GM10266 (cell line): ENCODE results near the gene LRP10.
A peak's percentile ranks its signal among the peaks of the same experiment; 100 is the strongest.

Experiments used
- DNase-seq: peaks from one replicate; pipeline ENCODE4 v3.0.0; 2012; ENCODE audit errors: extremely low spot score
- TF ChIP-seq, protein P1 (sequence below): IDR thresholded peaks from 2 replicates; pipeline ENCODE4 v1.5.1; 2012; ENCODE audit warnings: mild to moderate bottlenecking, low read depth; ENCODE audit not compliant: control insufficient read depth, insufficient read depth; ENCODE audit errors: missing control alignments

The LRP10 gene

DNA sequence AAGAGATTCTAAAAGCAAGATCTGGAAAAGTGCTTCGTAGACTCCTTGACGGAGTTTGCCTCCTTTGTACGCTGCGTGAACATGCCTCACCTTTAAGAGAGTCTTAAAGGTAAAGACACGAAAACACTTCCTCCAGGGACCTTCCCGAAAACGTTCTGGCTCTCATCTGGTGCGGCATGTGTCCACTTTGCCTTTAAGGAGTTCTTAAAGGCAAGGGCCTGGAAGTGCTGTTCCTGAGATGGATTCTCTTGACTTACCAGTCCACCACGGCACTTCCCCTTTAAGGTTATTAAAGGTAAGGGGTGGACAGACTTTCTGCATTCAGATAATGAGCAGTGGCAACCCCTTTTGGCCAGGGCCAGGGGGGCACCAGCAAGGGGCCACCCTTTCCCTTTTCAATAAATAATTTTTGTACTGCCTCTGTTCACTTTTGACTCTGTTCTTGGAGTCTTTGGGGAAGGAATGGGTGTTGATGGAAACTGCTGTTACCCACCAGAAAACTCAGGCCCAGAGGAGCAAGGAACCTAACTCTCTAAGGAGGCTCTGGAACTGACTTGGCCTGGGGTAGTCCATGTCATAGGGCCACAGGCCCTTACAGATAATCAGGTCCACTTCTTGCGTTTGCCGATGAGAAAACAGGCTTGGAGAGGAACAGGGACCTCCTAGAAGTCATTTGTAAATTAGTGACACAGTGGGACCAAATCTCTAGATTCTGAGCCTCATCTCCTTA lies 15.9 kb downstream of the LRP10 start:
- TF ChIP-seq, protein P1, sequence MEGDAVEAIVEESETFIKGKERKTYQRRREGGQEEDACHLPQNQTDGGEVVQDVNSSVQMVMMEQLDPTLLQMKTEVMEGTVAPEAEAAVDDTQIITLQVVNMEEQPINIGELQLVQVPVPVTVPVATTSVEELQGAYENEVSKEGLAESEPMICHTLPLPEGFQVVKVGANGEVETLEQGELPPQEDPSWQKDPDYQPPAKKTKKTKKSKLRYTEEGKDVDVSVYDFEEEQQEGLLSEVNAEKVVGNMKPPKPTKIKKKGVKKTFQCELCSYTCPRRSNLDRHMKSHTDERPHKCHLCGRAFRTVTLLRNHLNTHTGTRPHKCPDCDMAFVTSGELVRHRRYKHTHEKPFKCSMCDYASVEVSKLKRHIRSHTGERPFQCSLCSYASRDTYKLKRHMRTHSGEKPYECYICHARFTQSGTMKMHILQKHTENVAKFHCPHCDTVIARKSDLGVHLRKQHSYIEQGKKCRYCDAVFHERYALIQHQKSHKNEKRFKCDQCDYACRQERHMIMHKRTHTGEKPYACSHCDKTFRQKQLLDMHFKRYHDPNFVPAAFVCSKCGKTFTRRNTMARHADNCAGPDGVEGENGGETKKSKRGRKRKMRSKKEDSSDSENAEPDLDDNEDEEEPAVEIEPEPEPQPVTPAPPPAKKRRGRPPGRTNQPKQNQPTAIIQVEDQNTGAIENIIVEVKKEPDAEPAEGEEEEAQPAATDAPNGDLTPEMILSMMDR: no peak
- peak; percentile 78 for DNase-seq

DNA sequence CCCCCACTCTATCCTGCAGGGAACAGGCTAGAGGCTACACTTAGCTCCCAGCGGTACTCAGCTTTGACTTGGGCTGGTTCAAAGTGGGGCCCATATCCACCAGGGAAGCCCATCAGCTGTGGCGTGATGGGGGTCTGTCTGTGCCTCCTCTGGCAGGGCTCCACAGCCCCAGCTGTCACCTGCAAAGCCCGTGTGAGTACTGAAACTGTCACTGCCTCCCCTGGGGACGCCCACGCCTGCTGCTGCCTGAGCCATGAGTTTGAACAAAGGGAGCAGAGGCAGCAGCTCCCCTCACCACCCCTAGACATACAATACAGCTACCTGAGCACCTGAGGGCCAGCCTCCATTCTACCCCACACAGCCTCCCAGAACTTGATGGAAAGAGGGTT lies 16.4 kb downstream of the LRP10 start:
- TF ChIP-seq, protein P1: no peak
- peak; percentile 67 for DNase-seq

DNA sequence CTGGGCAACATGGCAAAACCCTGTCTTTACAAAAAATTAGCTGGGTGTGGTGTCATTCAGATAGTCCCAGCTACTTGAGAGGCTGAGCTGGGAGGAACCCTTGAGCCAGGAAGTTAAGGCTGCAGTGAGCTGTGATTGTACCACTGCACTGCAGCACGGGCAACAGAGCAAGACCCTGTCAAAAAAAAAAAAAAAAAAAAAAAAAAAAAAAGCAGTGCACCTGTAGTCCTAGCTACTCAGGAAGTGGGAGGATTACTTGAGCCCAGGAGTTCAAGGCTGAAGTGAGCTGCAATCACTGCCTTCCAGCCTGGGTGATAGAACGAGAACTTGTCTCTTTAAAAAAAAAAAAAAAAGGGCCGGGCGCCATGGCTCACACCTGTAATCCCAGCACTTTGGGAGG lies 17.1 kb downstream of the LRP10 start:
- TF ChIP-seq, protein P1: no peak
- DNase-seq: no peak

DNA sequence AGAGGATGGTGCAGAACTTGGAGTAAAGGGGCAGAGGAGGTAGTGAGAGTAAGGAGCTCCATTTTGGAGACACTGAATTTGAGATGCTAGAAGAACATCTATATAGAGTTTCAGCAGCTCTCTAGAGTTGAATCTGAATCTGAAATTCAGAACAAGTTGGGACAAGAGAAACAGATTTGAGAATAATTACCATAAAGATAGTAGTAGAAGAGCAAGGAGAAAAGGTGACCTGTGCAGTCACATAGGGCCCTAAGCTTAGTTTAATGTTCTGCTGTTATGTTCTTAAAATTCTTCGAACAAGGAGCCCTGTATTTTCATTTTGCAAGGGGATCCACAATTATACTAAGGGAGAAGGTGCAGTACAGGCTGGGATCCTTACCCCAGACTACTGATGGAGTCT lies 18.9 kb downstream of the LRP10 start:
- TF ChIP-seq, protein P1: no peak
- DNase-seq: no peak

DNA sequence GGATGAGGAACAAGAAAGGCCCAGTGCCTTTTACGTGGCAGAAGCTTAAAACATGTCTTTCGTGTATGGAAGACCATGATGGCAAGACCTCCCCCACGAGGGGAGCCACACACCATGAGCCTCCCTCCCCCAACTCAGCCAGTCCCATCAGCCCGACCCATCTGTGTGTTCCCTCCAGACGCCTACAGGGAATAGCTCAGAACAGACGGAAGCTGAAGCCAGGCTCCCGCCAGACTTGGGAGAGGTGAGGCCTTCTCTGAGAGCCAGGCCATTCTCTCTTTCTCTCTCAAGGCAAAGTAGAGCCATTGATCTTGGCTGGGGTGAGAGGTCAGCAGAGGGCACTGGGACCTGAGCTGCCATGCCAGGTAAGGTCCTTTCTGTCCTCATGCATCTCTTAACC lies 20.9 kb downstream of the LRP10 start:
- no peak for DNase-seq

DNA sequence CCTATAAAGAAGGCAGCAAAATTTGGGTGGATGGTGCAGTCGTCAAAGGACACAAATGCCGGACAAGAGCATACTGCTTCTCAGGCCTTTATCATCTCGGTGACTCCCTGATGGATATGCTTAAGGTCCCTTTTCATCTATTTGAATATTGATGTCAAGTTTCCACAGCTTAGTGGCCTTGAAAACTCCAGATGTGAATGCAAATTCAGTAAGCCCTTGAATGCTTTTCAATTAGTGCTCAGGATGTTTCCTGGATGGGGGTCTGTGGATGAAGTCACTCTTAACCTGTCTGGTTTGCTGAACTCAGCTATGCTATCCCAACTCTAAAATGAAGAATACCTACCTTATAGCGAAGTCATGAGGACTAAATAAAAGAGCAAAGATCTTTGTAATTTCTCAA lies 22.2 kb downstream of the LRP10 start:
- DNase-seq: no peak
- TF ChIP-seq, protein P1: no peak

More for the DNA sequence above, 20.9 kb downstream of the LRP10 start:
- TF ChIP-seq, protein P1: no peak

DNA sequence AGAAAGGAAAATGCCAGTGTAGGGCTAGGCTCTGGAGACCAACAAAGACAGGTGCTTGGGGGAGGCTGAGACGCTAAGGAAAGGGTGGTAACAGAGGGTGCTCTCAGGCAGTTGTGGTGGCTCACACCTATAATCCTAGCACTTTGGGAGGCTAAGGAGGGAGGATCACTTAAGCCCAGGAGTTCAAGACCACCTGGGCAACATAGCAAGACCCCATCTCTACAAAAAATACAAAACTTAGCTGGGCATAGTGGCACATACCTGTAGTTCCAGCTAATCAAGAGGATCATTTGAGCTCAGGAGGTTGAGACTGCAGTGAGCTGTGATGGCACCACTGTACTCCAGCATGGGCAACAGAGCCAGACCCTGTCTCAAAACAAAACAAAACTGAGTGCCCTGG lies 23.9 kb downstream of the LRP10 start:
- TF ChIP-seq, protein P1: no peak
- DNase-seq: no peak
